Activated T-cell treated with anti-CD3 and anti-CD28 coated beads, Interleukin-2, amount 50 U/mL, for 4 hours (primary cell): Measurements from ENCODE around the gene SH2D7. TPM values are rescaled to one million over a fixed set of nuclear protein-coding genes. Genes with fewer than 3 reads are reported as not detected.

Experiments used
- ATAC-seq, 2 donors: fragments of 200-7000 bp; cut with Tn5 transposase; one replicate each; pipeline ENCODE4 v1.10.0; 2021
- DNase-seq: peaks from one replicate; pipeline ENCODE4 v3.0.0-alpha.2; 2020
- H3K27me3 Mint-ChIP-seq: one replicate; pipeline ENCODE4 v1.8.0; 2021; ENCODE audit warnings: low read depth, mixed read lengths
- H3K36me3 Mint-ChIP-seq: one replicate; pipeline ENCODE4 v1.8.0; 2022; ENCODE audit warnings: mixed read lengths; ENCODE audit not compliant: insufficient read depth
- H3K4me1 Mint-ChIP-seq: one replicate; pipeline ENCODE4 v1.8.0; 2021; ENCODE audit warnings: low read depth, mixed read lengths
- H3K4me3 Mint-ChIP-seq: one replicate; pipeline ENCODE4 v1.8.0; 2021; ENCODE audit warnings: mild to moderate bottlenecking, moderate library complexity, mixed read lengths
- H3K9me3 Mint-ChIP-seq: one replicate; pipeline ENCODE4 v1.8.0; 2021; ENCODE audit warnings: mixed read lengths
- total RNA-seq, 3 donors: library from RNA; stranded (reverse); gene quantifications; one replicate each; pipeline ENCODE4 v1.2.1, GENCODE V29; 2021

SH2D7 gene
- total RNA-seq, 3 donors from 2014 or later = not detected

DNA sequence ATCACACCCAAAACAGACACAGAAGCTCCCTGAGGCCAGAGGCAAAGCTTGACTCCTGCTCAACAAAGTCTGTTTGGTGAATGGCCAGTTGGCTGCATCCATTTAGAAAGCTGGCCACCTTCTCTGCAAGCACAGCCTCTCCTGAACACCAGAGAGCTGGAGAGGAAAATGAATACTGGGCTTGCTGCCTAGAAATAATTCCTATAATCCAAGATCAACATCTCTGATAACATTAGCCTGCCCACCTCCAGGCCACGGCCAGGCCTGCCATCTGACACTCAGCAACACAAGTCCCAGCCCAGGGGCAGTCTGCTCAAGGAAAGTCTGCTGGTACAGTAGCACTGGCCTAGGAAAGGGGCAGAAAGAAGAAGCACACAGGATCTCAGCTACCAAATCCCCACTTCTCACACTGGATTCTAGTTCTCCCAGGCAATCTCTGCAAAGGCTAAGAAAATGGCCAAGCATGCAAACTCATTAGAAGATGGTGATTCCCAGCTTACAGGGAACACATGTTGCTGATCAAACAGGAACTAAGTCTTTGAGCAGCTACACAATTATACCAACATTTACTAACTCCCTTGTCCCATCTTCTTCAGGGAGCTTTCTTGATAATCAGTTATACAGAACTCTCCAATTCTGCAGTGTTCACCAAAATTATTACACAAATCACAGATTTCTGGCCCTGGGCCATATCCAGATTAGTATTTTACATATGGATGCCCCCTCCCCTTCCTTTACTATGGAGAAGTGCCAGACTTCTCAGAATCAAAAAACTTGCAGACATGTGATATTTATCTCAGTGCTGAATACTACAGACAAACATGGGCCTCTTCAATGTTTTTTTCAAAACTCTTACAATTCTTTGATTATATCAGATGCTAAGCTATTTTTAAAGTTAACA lies 24.8 kb upstream of the SH2D7 start:
- Mint-ChIP-seq H3K4me1 (peaks cover 15% of the 10 kb centered on the region), H3K36me3 (peaks cover 1% of the 10 kb centered on the region), H3K27me3 (no peaks in the 10 kb centered on the region), H3K4me3 (peak overlapping the region; percentile 75), H3K9me3 (no peaks in the 10 kb centered on the region)
- no peak for DNase-seq
- no peak for ATAC-seq

- H3K36me3 Mint-ChIP-seq = no peaks in the 10 kb centered on the region
- H3K4me1 Mint-ChIP-seq = peaks cover 29% of the 10 kb centered on the region
- no peaks in the 10 kb centered on the region for H3K27me3 Mint-ChIP-seq
- H3K9me3 Mint-ChIP-seq = no peaks in the 10 kb centered on the region
- H3K4me3 Mint-ChIP-seq = peak overlapping the region; percentile 75
- DNase-seq (no peak), ATAC-seq (peak; percentile 15 to 40)
These were observed 23.3 kb upstream of the SH2D7 start for GRCh38 chr15:78069052-78069414.

GRCh38 chr15:78069462-78070029 lies 22.8 kb upstream of the SH2D7 start:
- H3K36me3 Mint-ChIP-seq = peaks cover 4% of the 10 kb centered on the region
- H3K9me3 Mint-ChIP-seq = no peaks in the 10 kb centered on the region
- ATAC-seq (no peak), DNase-seq (no peak)
- no peaks in the 10 kb centered on the region for H3K27me3 Mint-ChIP-seq
- H3K4me1 Mint-ChIP-seq = peaks cover 34% of the 10 kb centered on the region
- peak overlapping the region; percentile 75 for H3K4me3 Mint-ChIP-seq

GRCh38 chr15:78070049-78070700 lies 22.2 kb upstream of the SH2D7 start:
- DNase-seq (no peak), ATAC-seq (peak; percentile 27 to 36)
- Mint-ChIP-seq H3K36me3 (peaks cover 6% of the 10 kb centered on the region), H3K27me3 (no peaks in the 10 kb centered on the region), H3K4me3 (peak overlapping the region; percentile 75), H3K4me1 (peaks cover 37% of the 10 kb centered on the region), H3K9me3 (no peaks in the 10 kb centered on the region)

- ATAC-seq (no peak), DNase-seq (no peak)
- H3K36me3 Mint-ChIP-seq = peaks cover 6% of the 10 kb centered on the region
- no peak overlapping the region for H3K4me3 Mint-ChIP-seq
- no peaks in the 10 kb centered on the region for H3K27me3 Mint-ChIP-seq
- no peaks in the 10 kb centered on the region for H3K9me3 Mint-ChIP-seq
- H3K4me1 Mint-ChIP-seq = peaks cover 48% of the 10 kb centered on the region
These were observed 21.0 kb upstream of the SH2D7 start for GRCh38 chr15:78071383-78071782.

DNA sequence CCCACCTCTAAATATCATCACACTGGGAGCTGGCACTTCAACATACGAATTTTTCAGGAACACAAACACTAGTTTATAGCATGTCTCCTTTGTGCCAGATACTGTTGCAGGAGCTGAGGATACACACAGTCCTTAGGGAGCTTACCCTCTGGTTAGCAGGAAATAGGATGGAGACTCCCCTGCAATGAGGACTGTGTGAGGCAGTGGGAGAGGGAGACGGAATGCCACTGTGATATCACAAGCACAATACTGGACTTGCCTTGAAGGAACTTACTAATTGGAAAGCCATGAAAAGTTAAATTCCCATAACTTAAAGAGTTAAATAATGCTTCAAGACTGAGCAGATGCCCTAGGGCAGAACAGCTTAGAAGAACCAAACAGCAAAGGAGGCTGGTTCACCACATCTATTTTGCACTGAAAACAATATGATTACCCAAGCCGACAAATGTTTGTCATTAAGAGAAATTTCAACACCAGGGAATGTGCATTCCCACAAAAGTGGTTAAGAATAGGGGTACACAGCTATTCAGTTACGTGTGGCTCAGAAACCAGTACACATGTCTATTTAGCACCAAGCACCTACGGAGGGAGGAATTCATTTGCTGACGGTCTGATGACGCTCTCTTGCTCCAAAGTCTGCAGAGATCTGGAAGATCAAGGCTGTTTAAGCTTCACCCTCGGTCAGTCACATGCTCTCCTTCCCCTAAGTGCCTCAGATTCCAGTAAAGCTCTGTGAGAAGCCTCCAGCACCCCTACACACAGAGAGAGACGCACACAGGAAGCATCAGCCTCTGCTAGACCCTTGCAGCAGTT lies 20.1 kb upstream of the SH2D7 start:
- Mint-ChIP-seq H3K4me1 (peaks cover 48% of the 10 kb centered on the region), H3K9me3 (no peaks in the 10 kb centered on the region), H3K4me3 (peak overlapping the region; percentile 54), H3K27me3 (no peaks in the 10 kb centered on the region), H3K36me3 (peaks cover 6% of the 10 kb centered on the region)
- DNase-seq (peak; percentile 37), ATAC-seq (peak in 1 of 2 donors; percentile 13)

- H3K4me1 Mint-ChIP-seq = peaks cover 53% of the 10 kb centered on the region
- ATAC-seq (no peak), DNase-seq (no peak)
- peak overlapping the region; percentile 54 for H3K4me3 Mint-ChIP-seq
- no peaks in the 10 kb centered on the region for H3K9me3 Mint-ChIP-seq
- peaks cover 6% of the 10 kb centered on the region for H3K36me3 Mint-ChIP-seq
- no peaks in the 10 kb centered on the region for H3K27me3 Mint-ChIP-seq
These were observed 19.1 kb upstream of the SH2D7 start for GRCh38 chr15:78073046-78073787.

GRCh38 chr15:78075490-78076230 lies 16.7 kb upstream of the SH2D7 start:
- Mint-ChIP-seq H3K4me3 (peak overlapping the region; percentile 95), H3K9me3 (no peaks in the 10 kb centered on the region), H3K27me3 (no peaks in the 10 kb centered on the region), H3K36me3 (peaks cover 6% of the 10 kb centered on the region), H3K4me1 (peaks cover 57% of the 10 kb centered on the region)
- DNase-seq = no peak
- ATAC-seq = no peak

- ATAC-seq (peak; percentile 4 to 9), DNase-seq (no peak)
- peaks cover 6% of the 10 kb centered on the region for H3K36me3 Mint-ChIP-seq
- H3K4me1 Mint-ChIP-seq = peaks cover 53% of the 10 kb centered on the region
- H3K4me3 Mint-ChIP-seq = peak overlapping the region; percentile 95
- no peaks in the 10 kb centered on the region for H3K9me3 Mint-ChIP-seq
- no peaks in the 10 kb centered on the region for H3K27me3 Mint-ChIP-seq
These were observed 15.9 kb upstream of the SH2D7 start for GRCh38 chr15:78076231-78077052.

DNA sequence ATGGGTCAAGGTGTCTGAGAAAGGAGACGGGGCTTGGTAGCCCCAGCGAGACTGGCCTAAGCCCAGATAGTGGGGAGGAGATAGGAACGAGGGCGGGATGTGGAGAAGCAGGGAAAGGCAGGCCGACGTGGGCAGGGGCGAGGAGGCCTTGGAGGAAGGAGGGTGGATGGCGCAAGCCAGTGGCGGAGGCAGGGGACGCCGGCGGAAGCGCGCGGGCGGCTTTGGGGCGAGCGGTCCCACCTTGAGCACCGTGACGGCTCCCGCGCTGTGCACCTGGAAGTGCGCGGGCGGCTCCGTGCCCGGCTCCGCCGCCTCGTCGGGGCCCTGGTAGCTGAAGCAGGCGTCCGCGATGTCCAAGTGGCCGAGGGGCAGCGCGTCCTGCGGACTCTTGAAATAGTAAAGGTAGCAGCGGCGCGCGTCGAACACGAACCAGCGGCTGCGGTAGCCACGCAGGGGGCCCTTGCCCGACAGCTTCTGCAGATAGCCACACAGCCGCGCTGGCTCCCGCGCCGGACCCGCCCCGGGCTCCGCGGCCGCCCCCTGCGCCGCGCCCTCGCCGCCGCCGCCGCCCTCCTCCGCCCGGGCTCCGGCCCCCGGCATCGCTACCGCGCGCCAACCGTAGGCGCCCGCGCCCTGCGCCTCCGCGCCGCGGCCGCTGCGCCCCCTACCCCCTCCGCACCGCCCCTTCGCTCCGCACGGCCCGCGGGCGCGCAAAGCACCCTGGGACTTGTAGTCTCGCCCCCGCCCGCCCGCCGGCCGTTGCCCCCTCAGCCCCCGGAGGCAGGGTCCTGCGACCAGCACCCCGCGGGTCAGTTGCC lies 15.1 kb upstream of the SH2D7 start, which contains the start of gene TBC1D2B:
TBC1D2B (minus strand) TSS at position 659 of the 818 bp plus-strand sequence; CDS start at position 600, 59 bp downstream.
- no peaks in the 10 kb centered on the region for H3K9me3 Mint-ChIP-seq
- peaks cover 6% of the 10 kb centered on the region for H3K36me3 Mint-ChIP-seq
- peaks cover 44% of the 10 kb centered on the region for H3K4me1 Mint-ChIP-seq
- ATAC-seq = peak; percentile 89
- DNase-seq = peak; percentile 64
- H3K4me3 Mint-ChIP-seq = peak within 1 kb of the TSS; percentile 95
- no peaks in the 10 kb centered on the region for H3K27me3 Mint-ChIP-seq

GRCh38 chr15:78077871-78078210 lies 14.5 kb upstream of the SH2D7 start:
- peaks cover 6% of the 10 kb centered on the region for H3K36me3 Mint-ChIP-seq
- H3K27me3 Mint-ChIP-seq = no peaks in the 10 kb centered on the region
- peak; percentile 25 to 26 for ATAC-seq
- H3K9me3 Mint-ChIP-seq = no peaks in the 10 kb centered on the region
- DNase-seq = no peak
- H3K4me1 Mint-ChIP-seq = peaks cover 41% of the 10 kb centered on the region
- H3K4me3 Mint-ChIP-seq = peak overlapping the region; percentile 80
